SK-N-DZ (cell line): ENCODE results near the gene SLC9A2.
A peak's percentile ranks its signal among the peaks of the same experiment; 100 is the strongest.

Experiments
- DNase-seq: peaks from one replicate; pipeline ENCODE4 v3.0.0-alpha.2; 2015; ENCODE audit warnings: low spot score

SLC9A2 gene

DNA sequence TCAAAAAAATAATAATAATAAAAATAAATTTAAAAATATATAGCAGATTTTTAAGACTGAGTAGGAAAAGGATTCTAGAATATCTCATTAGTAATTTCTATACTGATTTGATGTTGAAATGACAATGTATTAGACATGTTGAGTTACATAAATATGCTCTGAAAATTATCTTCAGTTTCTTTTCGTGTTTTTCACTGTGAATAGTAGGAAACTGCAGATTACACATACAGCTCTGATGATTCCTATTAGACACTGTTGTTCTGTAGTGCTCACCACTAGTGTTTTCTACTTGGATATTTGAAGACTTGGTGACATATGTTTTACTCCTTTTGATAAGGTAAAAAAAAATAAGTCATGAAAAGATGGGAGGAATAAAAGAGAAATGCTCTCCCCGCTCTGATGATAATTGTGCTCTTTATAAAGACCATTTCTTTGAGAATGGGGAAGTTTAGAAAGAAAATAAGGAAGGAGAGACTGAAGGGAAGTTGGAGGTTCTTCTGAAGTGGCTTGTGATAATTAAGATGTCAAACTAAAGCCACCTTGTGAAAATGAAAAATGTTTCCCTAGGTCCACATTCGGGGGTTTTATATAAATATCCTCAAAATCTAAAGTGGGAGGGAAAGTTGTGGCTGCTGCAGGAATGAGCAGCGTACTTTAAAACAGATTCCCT is 52.9 kb downstream of the SLC9A2 start:
- no peak for DNase-seq

- DNase-seq, result no peak
Observed at GRCh38 chr2:102674370-102674769, 55.0 kb downstream of the SLC9A2 start.

DNA sequence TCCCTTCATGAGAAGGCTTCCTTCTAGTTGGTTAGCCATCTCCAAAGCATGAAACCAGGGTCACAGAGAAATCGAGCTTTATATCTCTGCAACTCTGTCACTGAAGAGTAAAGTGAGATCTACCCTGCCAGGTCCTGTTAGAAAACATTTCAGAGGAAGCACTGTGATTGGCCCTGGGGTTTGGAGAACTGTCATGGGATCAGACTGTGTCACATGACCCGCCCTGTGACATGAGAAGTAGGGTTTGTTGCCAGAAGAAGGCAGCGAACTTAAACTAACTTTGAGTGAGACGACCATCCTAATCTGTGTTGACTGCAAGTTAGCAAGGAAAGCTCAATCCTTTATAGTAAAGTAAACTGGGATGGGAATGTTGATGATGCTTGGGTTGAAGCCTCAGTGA is 55.5 kb downstream of the SLC9A2 start:
- no peak for DNase-seq

GRCh38 chr2:102677244-102678215 is 58.2 kb downstream of the SLC9A2 start:
- DNase-seq, result no peak

DNA sequence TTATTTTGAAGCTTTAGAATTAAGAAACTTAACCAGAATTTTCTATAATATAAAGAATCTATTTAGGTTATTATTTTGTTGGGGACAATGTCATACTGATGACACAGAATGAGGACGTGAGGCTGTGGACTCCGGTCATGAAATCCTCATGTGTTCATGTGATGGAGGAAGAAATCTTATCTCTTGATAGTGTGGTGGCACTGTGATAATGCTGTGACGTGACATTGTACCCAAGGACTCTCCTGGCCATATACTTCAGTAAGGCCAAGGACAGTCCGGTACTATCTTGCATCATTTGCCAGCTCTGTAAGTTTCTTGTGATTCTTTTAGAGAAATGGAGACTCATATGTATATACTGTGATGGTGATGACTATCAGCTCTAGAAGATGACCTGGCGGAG is 59.1 kb downstream of the SLC9A2 start:
- no peak for DNase-seq

GRCh38 chr2:102686479-102687439 is 67.4 kb downstream of the SLC9A2 start:
- no peak for DNase-seq

DNA sequence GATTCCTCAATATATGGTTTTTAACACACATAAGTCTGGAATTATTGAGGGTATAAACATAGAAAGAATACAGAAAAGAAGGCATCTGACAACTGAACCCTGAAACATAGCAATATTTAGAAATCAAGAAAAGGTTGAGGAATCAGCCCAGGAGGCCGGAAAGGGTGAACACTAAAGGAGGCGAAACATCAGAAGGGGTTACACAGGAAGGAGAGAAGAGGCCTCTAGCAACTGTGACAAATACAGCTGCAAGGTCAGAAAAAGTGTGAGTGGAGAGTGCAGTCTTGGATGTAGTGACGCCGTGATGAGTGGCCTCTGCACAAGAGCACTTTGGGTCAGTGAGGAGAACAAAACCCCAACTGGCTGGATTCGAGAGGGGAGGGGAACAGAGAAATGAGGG is 70.7 kb downstream of the SLC9A2 start:
- DNase-seq, result no peak

GRCh38 chr2:102696463-102696862 is 77.1 kb downstream of the SLC9A2 start:
- DNase-seq, result no peak

GRCh38 chr2:102698369-102699111 is 79.2 kb downstream of the SLC9A2 start:
- DNase-seq, result no peak

DNA sequence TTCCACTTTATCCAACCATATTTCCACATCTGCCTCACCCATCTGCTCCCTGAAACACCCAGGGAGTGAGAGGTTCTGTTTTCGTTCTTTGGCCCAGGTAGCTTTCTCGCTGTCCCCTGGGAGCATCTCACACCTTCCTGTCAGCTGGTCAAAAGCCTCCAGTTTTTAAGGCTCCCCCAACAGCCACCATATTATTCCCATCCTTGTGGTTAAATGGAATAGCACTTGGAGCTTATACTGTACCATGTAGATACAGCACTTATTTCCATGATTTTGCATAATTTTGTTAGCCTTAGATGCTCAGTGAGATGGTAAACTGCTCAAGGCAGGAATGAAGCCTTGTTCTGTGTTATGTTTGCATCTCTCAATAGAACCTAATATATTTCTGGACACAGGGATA is 84.0 kb downstream of the SLC9A2 start:
- DNase-seq, result no peak

GRCh38 chr2:102703748-102704147 is 84.4 kb downstream of the SLC9A2 start:
- peak; percentile 15 for DNase-seq

- peak; percentile 37 for DNase-seq
Observed at GRCh38 chr2:102704531-102704930, 85.2 kb downstream of the SLC9A2 start.

- DNase-seq, result no peak
Observed at GRCh38 chr2:102707796-102708695, 88.7 kb downstream of the SLC9A2 start.

DNA sequence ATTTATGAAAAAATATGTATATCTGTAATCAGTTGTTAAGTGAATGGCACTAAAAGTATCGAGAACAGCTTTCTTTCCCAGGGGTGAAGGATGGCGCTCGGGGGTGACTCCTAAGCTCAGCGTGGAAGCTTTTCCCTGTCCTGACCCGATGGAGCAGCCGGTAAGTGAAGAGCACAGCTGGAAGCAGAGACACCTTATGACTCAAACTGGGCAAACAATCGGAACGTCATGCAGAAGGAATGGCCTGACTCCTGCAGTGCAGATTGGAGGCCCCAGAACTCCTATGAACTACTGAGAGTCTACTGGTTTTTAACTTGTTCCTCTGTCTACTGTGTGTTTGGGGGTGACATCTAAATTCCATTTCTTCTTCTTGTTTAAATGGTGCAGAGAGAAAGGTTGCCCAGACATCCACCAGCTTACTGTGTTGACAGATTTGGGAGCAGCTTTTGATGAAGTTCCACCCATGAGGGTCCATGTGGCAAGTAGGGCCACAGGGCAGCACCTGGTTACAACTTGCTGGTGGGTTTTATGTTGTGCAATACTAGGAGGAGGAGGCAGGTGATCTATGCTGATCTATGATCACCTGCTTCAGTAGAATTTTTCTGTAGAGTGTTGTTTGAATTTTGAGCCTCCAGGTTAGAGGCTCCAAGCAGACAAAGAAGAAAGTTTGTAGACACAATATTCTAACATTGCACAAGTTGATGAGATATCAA is 89.7 kb downstream of the SLC9A2 start:
- no peak for DNase-seq

GRCh38 chr2:102717308-102718018 is 98.1 kb downstream of the SLC9A2 start:
- no peak for DNase-seq

- DNase-seq, result no peak
Observed at GRCh38 chr2:102718387-102719316, 99.3 kb downstream of the SLC9A2 start.

- no peak for DNase-seq
Observed at GRCh38 chr2:102724016-102724490, 104.7 kb downstream of the SLC9A2 start.
